Activated CD4-positive, alpha-beta T cell treated with anti-CD3 and anti-CD28 coated beads for 1 hour (primary cell): ENCODE results near the gene FRMD4A.

Source experiments
- DNase-seq: peaks from one replicate; pipeline ENCODE4 v3.0.0-alpha.2; 2020

Gene FRMD4A

DNA sequence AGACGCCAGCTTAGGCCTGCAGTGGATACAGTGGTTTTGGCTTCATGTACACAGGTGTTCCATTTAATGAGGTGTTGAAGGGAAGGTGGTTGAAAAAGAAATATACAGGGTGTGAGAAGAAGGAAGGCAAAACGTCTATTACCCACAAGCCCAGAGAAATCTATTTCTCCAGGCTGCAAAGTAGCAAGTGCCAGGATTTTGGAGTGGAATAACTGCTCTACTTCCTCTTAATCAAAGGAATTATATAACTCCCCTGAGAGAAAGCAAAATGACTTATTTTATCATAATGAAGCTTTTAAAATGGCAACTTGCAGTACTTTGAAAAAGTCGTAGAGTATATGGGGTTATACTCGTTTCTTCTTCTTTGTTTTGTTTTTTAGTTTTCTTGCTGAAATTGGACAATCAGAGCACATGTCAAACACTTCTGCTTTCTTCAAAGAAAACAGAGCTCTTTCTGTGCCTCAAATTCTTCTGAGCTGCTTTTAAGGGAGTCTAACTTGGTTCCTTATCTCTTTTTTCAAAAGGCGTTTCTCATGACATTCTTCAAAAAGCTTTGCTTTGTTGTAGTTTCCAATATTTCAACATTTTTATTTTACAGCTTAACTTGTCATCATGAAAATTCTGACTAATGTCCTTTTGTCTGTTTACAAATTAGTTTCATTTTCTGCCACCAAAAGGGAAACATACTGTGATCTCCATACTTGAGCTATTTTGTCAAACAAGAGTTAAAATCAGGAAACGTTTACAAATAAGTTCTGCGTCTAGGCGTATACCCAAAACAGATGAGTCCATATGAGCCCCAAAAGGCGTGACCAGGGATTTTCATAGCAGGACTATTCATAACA lies 289.7 kb downstream of the FRMD4A start:
- DNase-seq: no peak

GRCh38 chr10:14039968-14040668 lies 290.6 kb downstream of the FRMD4A start:
- DNase-seq: no peak

- no peak for DNase-seq
Measured at GRCh38 chr10:14036233-14036632, 294.5 kb downstream of the FRMD4A start.

DNA sequence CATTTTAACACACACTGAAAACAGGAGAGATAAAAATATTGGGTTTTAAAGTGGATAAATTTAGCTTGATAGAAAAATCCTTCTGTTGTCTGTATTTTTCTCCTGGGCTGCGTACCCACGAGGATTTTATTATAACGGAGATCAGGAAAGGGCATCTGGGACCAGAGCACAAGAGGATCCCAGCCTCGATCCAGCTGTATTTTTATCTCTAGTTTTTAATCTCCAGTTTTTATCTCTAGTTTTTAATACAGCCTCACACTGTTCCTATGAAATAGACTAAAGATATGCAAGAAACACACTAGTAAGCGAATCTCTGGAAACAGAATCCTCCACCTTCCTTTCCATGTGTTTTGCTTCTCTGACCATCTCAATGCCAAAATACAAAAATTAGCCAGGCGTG lies 295.2 kb downstream of the FRMD4A start:
- DNase-seq: no peak

GRCh38 chr10:14032406-14032998 lies 298.2 kb downstream of the FRMD4A start:
- no peak for DNase-seq

DNA sequence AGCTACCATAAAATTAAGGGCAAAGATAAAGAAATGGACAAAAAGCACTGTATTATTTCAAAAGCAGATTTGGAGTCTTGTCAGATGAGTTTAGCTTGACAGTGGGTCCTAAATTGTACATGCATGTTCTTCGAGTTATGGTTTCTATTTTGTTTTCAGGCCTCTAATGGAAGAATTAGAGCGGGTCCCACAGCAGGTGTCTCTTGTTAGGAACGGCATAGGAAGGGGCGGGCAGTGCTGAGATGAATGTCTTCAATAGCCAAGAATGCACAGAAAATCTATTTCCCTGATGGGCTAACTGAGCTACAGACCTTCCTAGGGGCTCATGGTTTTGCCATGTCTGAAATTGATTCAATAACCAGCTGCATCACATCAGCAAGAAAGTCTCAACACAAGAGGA lies 304.4 kb downstream of the FRMD4A start:
- no peak for DNase-seq

- no peak for DNase-seq
Measured at GRCh38 chr10:14025283-14026189, 305.2 kb downstream of the FRMD4A start.

- no peak for DNase-seq
Measured at GRCh38 chr10:14024329-14025202, 306.2 kb downstream of the FRMD4A start.

- DNase-seq: no peak
Measured at GRCh38 chr10:14023673-14024328, 306.9 kb downstream of the FRMD4A start.

- no peak for DNase-seq
Measured at GRCh38 chr10:14022954-14023672, 307.6 kb downstream of the FRMD4A start.

- DNase-seq: no peak
Measured at GRCh38 chr10:14022052-14022451, 308.7 kb downstream of the FRMD4A start.

GRCh38 chr10:14020037-14020664 lies 310.6 kb downstream of the FRMD4A start:
- DNase-seq: no peak

- no peak for DNase-seq
Measured at GRCh38 chr10:14017467-14017866, 313.3 kb downstream of the FRMD4A start.

DNA sequence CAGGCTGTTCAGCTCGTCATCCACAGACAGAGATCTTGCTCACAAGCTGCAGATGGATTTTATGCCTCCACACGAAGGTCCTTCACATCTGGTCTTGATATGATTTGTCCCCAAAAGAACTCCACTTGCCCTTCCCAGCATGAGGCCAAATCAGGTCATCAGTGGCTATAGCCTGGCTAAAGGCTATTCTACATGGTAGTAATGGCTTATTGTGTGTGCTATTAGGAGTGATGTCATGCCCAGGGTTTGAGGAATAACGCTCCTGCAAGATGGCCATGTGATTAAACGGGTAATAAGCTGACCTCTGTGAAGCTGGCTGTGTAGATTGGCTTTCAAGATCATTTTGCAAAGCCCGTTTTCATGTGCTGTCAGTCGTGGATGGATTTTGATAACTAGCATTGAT lies 313.8 kb downstream of the FRMD4A start:
- DNase-seq: no peak

DNA sequence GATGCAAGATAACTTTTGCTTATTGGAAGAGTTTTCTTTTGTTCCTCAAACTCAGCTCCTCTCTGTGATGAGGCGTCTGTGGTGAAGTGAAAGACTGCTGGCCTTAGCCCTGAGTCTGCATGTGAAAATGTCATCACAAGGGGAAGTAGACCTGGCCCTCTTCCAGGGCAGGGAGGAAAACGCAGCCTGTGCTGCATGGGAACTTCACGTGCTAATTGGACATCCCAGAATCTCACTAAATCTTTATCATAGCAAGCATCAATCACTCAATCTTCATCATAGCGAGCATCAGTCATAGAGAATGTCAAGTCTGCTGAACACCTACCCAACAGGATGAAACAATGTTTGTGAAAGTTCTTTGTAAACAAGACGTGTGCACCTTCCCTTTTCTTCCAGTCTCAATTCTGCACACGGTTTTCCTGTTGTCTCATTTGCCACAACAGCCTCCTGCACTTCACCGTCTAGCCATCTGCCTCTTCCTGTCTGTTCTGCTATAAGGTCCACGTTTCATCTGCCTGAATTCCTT lies 314.6 kb downstream of the FRMD4A start:
- DNase-seq: no peak

DNA sequence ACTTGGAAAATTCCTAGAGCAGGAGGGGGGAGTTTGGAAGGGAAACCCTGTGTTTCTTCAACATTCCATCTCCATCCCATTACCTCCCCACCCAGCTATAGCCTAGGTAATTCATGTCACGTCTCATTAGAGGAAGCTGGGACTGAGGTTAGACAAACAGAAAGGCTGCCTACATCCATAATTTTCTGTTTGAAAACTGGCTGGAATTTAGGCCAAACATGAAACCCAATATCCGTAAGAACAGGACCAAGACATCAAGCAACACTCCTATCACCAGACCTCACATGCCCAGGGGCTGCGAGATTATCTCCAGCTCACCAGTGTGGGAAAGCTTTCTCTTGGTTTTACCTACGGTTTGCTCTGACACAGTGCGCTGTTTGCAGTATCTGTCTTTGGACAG lies 316.3 kb downstream of the FRMD4A start:
- DNase-seq: no peak

GRCh38 chr10:14010769-14011574 lies 319.8 kb downstream of the FRMD4A start:
- DNase-seq: no peak

DNA sequence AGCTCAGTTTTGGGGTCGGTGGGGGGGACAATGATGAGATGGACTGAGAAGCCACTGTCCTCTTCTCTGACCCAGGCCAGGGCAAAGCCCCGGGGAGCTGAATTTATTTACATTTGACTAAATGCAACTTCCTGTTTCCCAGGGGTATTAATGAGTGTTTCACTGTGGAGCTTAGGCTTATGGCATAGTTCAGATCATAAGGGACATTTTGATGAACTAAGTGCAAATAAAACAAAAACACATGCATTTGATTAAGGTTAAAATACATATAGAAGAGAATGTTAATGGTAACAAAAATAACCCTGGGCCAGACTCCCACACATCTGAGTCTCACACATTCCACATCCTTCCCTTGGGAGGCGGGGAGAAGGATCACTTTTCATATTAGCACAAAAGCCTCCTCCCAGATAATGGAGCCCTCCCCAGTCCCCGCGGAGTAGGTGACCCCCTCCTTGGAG lies 320.6 kb downstream of the FRMD4A start:
- DNase-seq: no peak
